ENCODE measurements around the gene ESRP2.

The ESRP2 gene

DNA sequence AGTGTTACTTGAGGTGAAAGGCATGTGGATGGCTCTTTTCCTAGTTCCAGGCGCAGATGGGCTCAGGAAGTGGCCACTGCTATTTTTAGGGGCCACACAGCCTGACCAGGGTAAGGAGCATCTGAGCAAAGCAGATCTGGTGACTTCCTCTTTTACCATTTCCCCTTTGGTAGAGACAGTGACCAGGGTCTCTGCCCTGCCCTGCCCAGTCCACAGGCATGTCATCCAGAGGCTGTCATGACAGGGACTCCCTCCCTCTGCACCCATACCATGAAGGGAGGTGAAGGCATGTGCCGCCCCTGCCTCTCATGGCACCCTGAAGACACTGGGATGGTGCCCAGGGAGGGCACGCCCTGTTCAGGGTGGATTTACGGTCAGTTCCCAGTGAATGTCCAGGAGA, 11.5 kb upstream of the ESRP2 start:
- Histone ChIP-seq H3K9me3 (ENCODE audit: insufficient read depth, low read depth, low read length) (no peaks in the 10 kb centered on the region), H3K4me2 (ENCODE audit: low read depth, low read length, poor library complexity, severe bottlenecking) (peak overlapping the region; percentile 98), H4K20me1 (ENCODE audit: insufficient read depth, low read length, poor library complexity, severe bottlenecking) (no peaks in the 10 kb centered on the region), H3K36me3 (ENCODE audit: insufficient read depth, low read length) (no peaks in the 10 kb centered on the region), H3K4me3 (ENCODE audit: low read length, poor library complexity, severe bottlenecking) (no peak overlapping the region), H3K9ac (ENCODE audit: low read depth, low read length, poor library complexity, severe bottlenecking) (peak overlapping the region; percentile 28), H3F3A (ENCODE audit: low read depth) (no peaks in the 10 kb centered on the region), H3K27me3 (ENCODE audit: insufficient read depth, low read length, poor library complexity, severe bottlenecking) (no peaks in the 10 kb centered on the region), H3K9me2 (replicated peaks; ENCODE audit: low read depth, low read length) (no peaks in the 10 kb centered on the region), H2AFZ (ENCODE audit: low read length) (no peak overlapping the region), H3K79me2 (ENCODE audit: insufficient read depth, low read length) (peaks cover 10% of the 10 kb centered on the region; the same call in 1 of the 2 replicates), H3K4me1 (ENCODE audit: insufficient read depth, low read length, poor library complexity, severe bottlenecking) (peaks cover 22% of the 10 kb centered on the region)
- TF ChIP-seq, protein P1, sequence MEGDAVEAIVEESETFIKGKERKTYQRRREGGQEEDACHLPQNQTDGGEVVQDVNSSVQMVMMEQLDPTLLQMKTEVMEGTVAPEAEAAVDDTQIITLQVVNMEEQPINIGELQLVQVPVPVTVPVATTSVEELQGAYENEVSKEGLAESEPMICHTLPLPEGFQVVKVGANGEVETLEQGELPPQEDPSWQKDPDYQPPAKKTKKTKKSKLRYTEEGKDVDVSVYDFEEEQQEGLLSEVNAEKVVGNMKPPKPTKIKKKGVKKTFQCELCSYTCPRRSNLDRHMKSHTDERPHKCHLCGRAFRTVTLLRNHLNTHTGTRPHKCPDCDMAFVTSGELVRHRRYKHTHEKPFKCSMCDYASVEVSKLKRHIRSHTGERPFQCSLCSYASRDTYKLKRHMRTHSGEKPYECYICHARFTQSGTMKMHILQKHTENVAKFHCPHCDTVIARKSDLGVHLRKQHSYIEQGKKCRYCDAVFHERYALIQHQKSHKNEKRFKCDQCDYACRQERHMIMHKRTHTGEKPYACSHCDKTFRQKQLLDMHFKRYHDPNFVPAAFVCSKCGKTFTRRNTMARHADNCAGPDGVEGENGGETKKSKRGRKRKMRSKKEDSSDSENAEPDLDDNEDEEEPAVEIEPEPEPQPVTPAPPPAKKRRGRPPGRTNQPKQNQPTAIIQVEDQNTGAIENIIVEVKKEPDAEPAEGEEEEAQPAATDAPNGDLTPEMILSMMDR (conservative IDR thresholded peaks at IDR 0.05; ENCODE audit: low read length): no peak
- no peak for TF ChIP-seq EZH2phosphoT487 (IDR thresholded peaks at IDR 0.05; ENCODE audit: borderline replicate concordance)

DNA sequence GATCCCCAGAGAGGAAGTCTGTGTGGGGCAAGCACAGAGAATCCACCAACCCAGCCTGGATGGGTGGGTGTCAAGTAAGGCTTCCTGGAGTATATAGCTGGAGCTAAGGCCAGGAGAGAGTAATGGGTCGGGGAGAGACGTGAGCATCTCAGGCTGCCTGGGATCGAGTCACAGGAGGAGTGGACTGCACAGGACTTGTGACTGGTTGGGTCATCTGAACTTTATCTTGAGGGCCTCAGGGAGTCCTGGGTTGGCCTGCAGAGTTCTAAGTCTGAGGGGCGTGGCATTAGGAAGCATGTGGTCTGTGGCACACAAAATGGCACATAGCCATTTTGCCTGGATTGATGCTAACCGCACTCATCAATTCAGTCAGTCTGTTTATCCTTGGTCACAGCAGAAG, 10.7 kb upstream of the ESRP2 start:
- Histone ChIP-seq H3K4me2 (ENCODE audit: low read depth, low read length, poor library complexity, severe bottlenecking) (peak overlapping the region; percentile 98), H3K9me2 (replicated peaks; ENCODE audit: low read depth, low read length) (no peaks in the 10 kb centered on the region), H3K79me2 (ENCODE audit: insufficient read depth, low read length) (peaks cover 10% of the 10 kb centered on the region; the same call in 1 of the 2 replicates), H3K4me1 (ENCODE audit: insufficient read depth, low read length, poor library complexity, severe bottlenecking) (peaks cover 22% of the 10 kb centered on the region), H4K20me1 (ENCODE audit: insufficient read depth, low read length, poor library complexity, severe bottlenecking) (no peaks in the 10 kb centered on the region), H3F3A (ENCODE audit: low read depth) (no peaks in the 10 kb centered on the region), H3K36me3 (ENCODE audit: insufficient read depth, low read length) (no peaks in the 10 kb centered on the region), H2AFZ (ENCODE audit: low read length) (no peak overlapping the region), H3K9ac (ENCODE audit: low read depth, low read length, poor library complexity, severe bottlenecking) (peak overlapping the region; percentile 76), H3K27me3 (ENCODE audit: insufficient read depth, low read length, poor library complexity, severe bottlenecking) (no peaks in the 10 kb centered on the region), H3K4me3 (ENCODE audit: low read length, poor library complexity, severe bottlenecking) (peak overlapping the region; percentile 83), H3K9me3 (ENCODE audit: insufficient read depth, low read depth, low read length) (no peaks in the 10 kb centered on the region)
- TF ChIP-seq EZH2phosphoT487 (IDR thresholded peaks at IDR 0.05; ENCODE audit: borderline replicate concordance): no peak
- TF ChIP-seq, protein P1 (conservative IDR thresholded peaks at IDR 0.05; ENCODE audit: low read length): no peak

DNA sequence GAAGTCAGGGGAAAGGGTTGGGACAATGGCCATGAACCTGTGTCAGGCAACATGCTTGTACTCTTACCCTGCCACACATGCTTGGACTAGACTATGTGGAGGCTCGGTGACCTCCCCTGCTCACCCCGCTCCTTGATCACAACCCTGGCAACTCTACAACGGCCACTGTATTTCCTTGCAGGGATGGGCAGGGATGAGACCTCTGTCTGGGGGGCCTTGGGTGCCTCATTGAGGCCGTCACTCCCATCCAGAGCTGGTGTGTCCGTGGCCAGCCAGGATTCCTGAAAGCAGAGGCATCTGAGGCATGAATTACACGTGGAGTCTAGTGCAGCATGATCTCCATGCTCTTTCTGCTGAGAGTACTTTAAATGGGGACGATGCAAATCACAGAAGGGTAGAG, 10.2 kb upstream of the ESRP2 start:
- Histone ChIP-seq H3K4me1 (ENCODE audit: insufficient read depth, low read length, poor library complexity, severe bottlenecking) (peaks cover 22% of the 10 kb centered on the region), H3K27me3 (ENCODE audit: insufficient read depth, low read length, poor library complexity, severe bottlenecking) (no peaks in the 10 kb centered on the region), H3K4me2 (ENCODE audit: low read depth, low read length, poor library complexity, severe bottlenecking) (peak overlapping the region; percentile 98), H3K9ac (ENCODE audit: low read depth, low read length, poor library complexity, severe bottlenecking) (peak overlapping the region; percentile 76), H3K36me3 (ENCODE audit: insufficient read depth, low read length) (no peaks in the 10 kb centered on the region), H4K20me1 (ENCODE audit: insufficient read depth, low read length, poor library complexity, severe bottlenecking) (no peaks in the 10 kb centered on the region), H3K9me2 (replicated peaks; ENCODE audit: low read depth, low read length) (no peaks in the 10 kb centered on the region), H3K79me2 (ENCODE audit: insufficient read depth, low read length) (peaks cover 10% of the 10 kb centered on the region; the same call in 1 of the 2 replicates), H2AFZ (ENCODE audit: low read length) (no peak overlapping the region), H3K4me3 (ENCODE audit: low read length, poor library complexity, severe bottlenecking) (peak overlapping the region; percentile 83), H3F3A (ENCODE audit: low read depth) (no peaks in the 10 kb centered on the region), H3K9me3 (ENCODE audit: insufficient read depth, low read depth, low read length) (no peaks in the 10 kb centered on the region)
- TF ChIP-seq, protein P1 (conservative IDR thresholded peaks at IDR 0.05; ENCODE audit: low read length): no peak
- no peak for TF ChIP-seq EZH2phosphoT487 (IDR thresholded peaks at IDR 0.05; ENCODE audit: borderline replicate concordance)
